K562 (cell line): Measurements from ENCODE around the gene PELI2. TPM values are rescaled to one million over a fixed set of nuclear protein-coding genes. Genes with fewer than 3 reads are reported as not detected.
"Not testable (repeated sequence)": the region's sequence is repeated elsewhere in the genome, so short reads cannot be mapped to it uniquely, and the experiment has no call there.

ENCODE experiments used
- ATAC-seq: fragments of 200-7000 bp; cut with Tn5 transposase; 3 replicates; pipeline ENCODE4 v1.9.1; 2020; ENCODE audit warnings: moderate library complexity
- BruUV-seq: library from RNA; stranded (reverse); fragments of 400-500 nt; replicated peaks from 2 replicates; lab custom pipeline; 2021; lab: Mats Ljungman, UMichigan
- CTCF ChIA-PET: fragments of 300-600 bp; formaldehyde crosslinking; extraction: SDS; loops from one replicate; lab custom pipeline; 2021; ENCODE audit warnings: low intra/inter-chr PET ratio; lab: Yijun Ruan, JAX
- POLR2A ChIA-PET: fragments of 300-600, 350-650 bp; sonication (Branson Sonifier 250); formaldehyde crosslinking; extraction: SDS; loops from one replicate; lab custom pipeline; 2021; ENCODE audit warnings: antibody characterized with exemption, inconsistent platforms; lab: Yijun Ruan, JAX
- DNase-seq, 4 experiments: peaks; one replicate each; pipeline versions ENCODE4 v3.0.0 to v3.0.0-alpha.2; 2011 to 2018; ENCODE audit warnings: low spot score in 3 of 4, mixed read lengths in 3 of 4; ENCODE audit errors: extremely low read depth in 1 of 4
- FAIRE-seq: peaks from 2 replicates; lab custom pipeline; 2011; peaks lifted over from hg19 to GRCh38; lab: Jason Lieb, UNC
- H2AFZ ChIP-seq: 2 replicates; pipeline ENCODE4 v1.6.0; 2011; ENCODE audit warnings: low read depth, low read length, control low read depth, inconsistent platforms
- H3K27ac ChIP-seq: fragments of 200-600 bp; 3 replicates; pipeline ENCODE4 v1.8.0; 2011; ENCODE audit warnings: low read depth, mild to moderate bottlenecking, control low read depth, inconsistent platforms, low read length, moderate library complexity, mixed read lengths; ENCODE audit errors: extremely low read depth
- H3K27me3 ChIP-seq, 2 experiments: fragments of 300-600 bp in 1 of 2; 2 replicates in 1 of 2; 3 replicates in 1 of 2; pipeline versions ENCODE4 v1.6.0 to v1.8.0; 2011; ENCODE audit warnings: inconsistent platforms in 2 of 2, low read length in 2 of 2, mild to moderate bottlenecking in 1 of 2, mixed read lengths in 1 of 2, moderate library complexity in 1 of 2; ENCODE audit not compliant: control insufficient read depth in 2 of 2, insufficient read depth in 2 of 2
- H3K36me3 ChIP-seq: fragments of 300-600 bp; 3 replicates; pipeline ENCODE4 v1.8.0; 2011; ENCODE audit warnings: mild to moderate bottlenecking, low read length, inconsistent platforms; ENCODE audit not compliant: control insufficient read depth, insufficient read depth
- H3K4me1 ChIP-seq, 2 experiments: fragments of 200-600 bp in 1 of 2; replicated peaks in 1 of 2; 2 replicates in 1 of 2; 3 replicates in 1 of 2; pipeline versions ENCODE4 v1.5.1 to v1.8.0; 2011; ENCODE audit warnings: inconsistent platforms in 2 of 2, low read length in 2 of 2, mild to moderate bottlenecking in 1 of 2, mixed read lengths in 1 of 2, moderate library complexity in 1 of 2; ENCODE audit not compliant: control insufficient read depth in 2 of 2, insufficient read depth in 2 of 2
- H3K4me2 ChIP-seq: 2 replicates; pipeline ENCODE4 v1.6.1; 2011; ENCODE audit warnings: low read length, control low read depth, inconsistent platforms, mixed read lengths; ENCODE audit not compliant: insufficient read depth
- H3K4me3 ChIP-seq: fragments of 200-600 bp; sonication (generic), shearing (Covaris generic); 2 replicates; pipeline ENCODE4 v1.5.1; 2016; ENCODE audit warnings: control low read depth, inconsistent platforms
- H3K79me2 ChIP-seq: fragments of 200-600 bp; 3 replicates; pipeline ENCODE4 v1.8.0; 2011; ENCODE audit warnings: low read length, inconsistent platforms; ENCODE audit not compliant: control insufficient read depth, insufficient read depth
- H3K9ac ChIP-seq, 2 experiments: 2 replicates each; pipeline versions ENCODE4 v1.6.0 to v1.6.1; 2011; ENCODE audit warnings: low read depth in 2 of 2, low read length in 2 of 2, control low read depth in 1 of 2, inconsistent platforms in 1 of 2, mild to moderate bottlenecking in 1 of 2, mixed read lengths in 1 of 2; ENCODE audit not compliant: insufficient read depth in 1 of 2
- H3K9me1 ChIP-seq: one replicate; pipeline ENCODE4 v1.6.0; 2011; ENCODE audit warnings: inconsistent platforms, mild to moderate bottlenecking, low read length, moderate library complexity; ENCODE audit not compliant: control insufficient read depth, insufficient read depth
- H3K9me3 ChIP-seq: replicated peaks from 2 replicates; pipeline ENCODE4 v1.5.1; 2011; ENCODE audit warnings: low read depth, low read length, inconsistent platforms; ENCODE audit not compliant: control insufficient read depth, insufficient read depth
- H4K20me1 ChIP-seq: replicated peaks from 2 replicates; pipeline ENCODE4 v1.6.1; 2011; ENCODE audit warnings: low read length, inconsistent platforms, mixed read lengths; ENCODE audit not compliant: control insufficient read depth, insufficient read depth
- CBX5 ChIP-seq: IDR thresholded peaks from 2 replicates; pipeline ENCODE4 v1.6.1; 2014; ENCODE audit warnings: low read depth, borderline replicate concordance
- E4F1 ChIP-seq: fragments of 250-450 bp; sonication (Bioruptor Pico); IDR thresholded peaks from 2 replicates; pipeline ENCODE4 v1.5.0; 2021; ENCODE audit warnings: mild to moderate bottlenecking, borderline replicate concordance
- FOSL1 ChIP-seq: fragments of 200-800 bp; sonication (Bioruptor generic); conservative IDR thresholded peaks from 2 replicates; pipeline ENCODE4 v1.6.1; 2016; ENCODE audit warnings: missing genetic modification characterization, missing compliant biosample characterization
- MBD2 ChIP-seq: sonication (generic); IDR thresholded peaks from 2 replicates; pipeline ENCODE4 v1.6.1; 2016; ENCODE audit warnings: low read depth, borderline replicate concordance
- MEF2D ChIP-seq: conservative IDR thresholded peaks from 2 replicates; pipeline ENCODE4 v1.6.1; 2016; ENCODE audit warnings: low read depth, missing genetic modification characterization, missing compliant biosample characterization
- MNT ChIP-seq, 2 experiments: fragments of 450-650 bp; conservative IDR thresholded peaks; 2 replicates each; pipeline ENCODE4 v1.6.1; 2017; ENCODE audit warnings: mild to moderate bottlenecking in 2 of 2, moderate library complexity in 2 of 2
- MYC ChIP-seq, 2 experiments: fragments of 250-450 bp in 1 of 2; sonication (Bioruptor Pico) in 1 of 2; IDR thresholded peaks; 2 replicates each; pipeline versions ENCODE4 v1.5.1 to v1.6.1; 2012 to 2021; ENCODE audit warnings: low read depth in 2 of 2, borderline replicate concordance in 1 of 2, improper control_type of control experiment in 1 of 2, low read length in 1 of 2, mild to moderate bottlenecking in 1 of 2, moderate library complexity in 1 of 2
- PURB ChIP-seq: sonication (generic); formaldehyde crosslinking; IDR thresholded peaks from 2 replicates; pipeline ENCODE4 v1.9.0; 2021; ENCODE audit warnings: low read depth, mild to moderate bottlenecking, missing genetic modification reagents
- ZNF212 ChIP-seq: fragments of 450-650 bp; formaldehyde crosslinking; IDR thresholded peaks from 2 replicates; pipeline ENCODE4 v1.4.0; 2020; ENCODE audit warnings: mild to moderate bottlenecking
- ZNF253 ChIP-seq: fragments of 250-450 bp; sonication (Bioruptor Pico); conservative IDR thresholded peaks from 2 replicates; pipeline ENCODE4 v1.6.1; 2021; ENCODE audit warnings: mild to moderate bottlenecking
- ZNF764 ChIP-seq: fragments of 250-450 bp; sonication (Bioruptor Pico); IDR thresholded peaks from 2 replicates; pipeline ENCODE4 v1.4.0; 2020; ENCODE audit warnings: low read depth, mild to moderate bottlenecking, moderate library complexity
- WGBS: fragments of 100-300 bp; shearing (Covaris generic); methylation state at CpG from one replicate; pipeline ENCODE4 v1.1.6; 2016; ENCODE audit warnings: low coverage, mixed read lengths; ENCODE audit not compliant: insufficient coverage; ENCODE audit errors: missing lambda C conversion rate; 5-methylcytosine and 5-hydroxymethylcytosine counted together
- in situ Hi-C: fragments of 300-500 bp; cut with MboI; formaldehyde crosslinking; loops from 4 replicates; pipeline ENCODE4 v1.15.0; 2018; ENCODE audit warnings: inconsistent platforms, mixed read lengths
- intact Hi-C: fragments of 100-400 bp; cut with micrococcal nuclease; formaldehyde crosslinking; loops from 2 replicates; pipeline ENCODE4 v1.14.2; 2022
- polyA plus RNA-seq, 8 experiments: library from polyadenylated mRNA; depleted of rRNA in 4 of 8; stranded (reverse) in 5 of 8; unstranded in 3 of 8; fragments of >200 nt; fragmentation: Nextera tagmentation in 2 of 8; fragmentation: Illumina TruSeq in 1 of 8; extraction: Ambion mirVana in 2 of 8; extraction: Trizol in 1 of 8; gene quantifications; 2 replicates each; pipeline versions ENCODE4 v1.2.1 to v1.2.3, GENCODE V29; 2011 to 2014; ENCODE audit warnings: inconsistent platforms in 1 of 8, missing spikeins in 1 of 8
- total RNA-seq, 7 experiments: library from RNA; depleted of rRNA in 6 of 7; stranded (reverse); fragments of >200 nt in 6 of 7; fragmentation: Illumina TruSeq in 2 of 7; extraction: Trizol in 2 of 7; gene quantifications; 2 replicates each; pipeline versions ENCODE4 v1.2.1 to v1.2.3, GENCODE V29; 2011 to 2021; ENCODE audit warnings: low replicate concordance in 1 of 7

PELI2 gene
- total and polyA plus RNA-seq, 9 of the 15 experiments (the other 6 are each of a cell fraction or from before 2014, with no cell fraction given): 0.20 to 1.5 (median 0.44) TPM

- intact Hi-C loops, H3K27ac ChIP-seq, H3K9ac ChIP-seq, H3K9me1 ChIP-seq, FAIRE-seq, H2AFZ ChIP-seq, H3K9me3 ChIP-seq, BruUV-seq, DNase-seq, in situ Hi-C loops, H3K4me2 ChIP-seq, H4K20me1 ChIP-seq, POLR2A ChIA-PET, H3K79me2 ChIP-seq, H3K27me3 ChIP-seq, H3K36me3 ChIP-seq, H3K4me1 ChIP-seq, ATAC-seq, H3K4me3 ChIP-seq: not testable (repeated sequence)
- WGBS: no CpG with 5 or more reads among the region's 7 CpGs
- CTCF ChIA-PET: interaction anchor here (0.7 kb wide), 1 partner anchor 154 kb away, joined by 3 read pairs; no protein-coding TSS in a partner anchor
These were observed 48.4 kb downstream of the PELI2 start for GRCh38 chr14:56166579-56166978.

DNA sequence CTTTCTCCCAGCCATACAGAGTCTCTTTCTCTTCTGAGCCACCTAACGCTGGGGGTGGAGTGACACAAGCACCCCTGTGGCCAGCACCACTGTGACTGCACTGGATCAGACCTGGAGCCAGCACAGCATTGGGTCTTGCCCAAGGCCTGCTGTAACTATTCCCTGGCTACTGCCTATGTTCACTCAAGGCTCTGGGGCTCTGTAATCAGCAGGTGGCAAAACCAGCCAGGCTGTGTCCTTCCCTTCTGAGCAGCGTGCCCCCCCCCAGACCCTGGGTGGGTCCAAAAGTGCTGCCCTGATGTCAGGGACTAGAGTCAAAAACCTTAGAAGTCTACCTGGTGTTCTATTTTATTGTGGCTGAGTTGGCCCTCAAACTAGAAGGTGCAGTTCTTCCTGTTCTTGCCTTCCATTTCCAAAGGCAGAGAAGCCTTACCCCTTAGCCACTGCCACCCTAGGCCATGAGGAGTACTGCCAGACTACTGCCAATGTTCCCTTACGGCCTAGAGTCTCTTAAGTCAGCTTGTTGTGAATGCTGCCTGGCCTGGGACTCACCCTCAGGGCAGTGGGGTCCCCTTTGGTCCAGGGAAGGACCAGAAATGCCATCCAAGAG is 49.9 kb downstream of the PELI2 start:
- H2AFZ ChIP-seq: no peak overlapping the region
- DNase-seq (no peak), ATAC-seq (no peak), FAIRE-seq (no peak)
- peaks cover 0 to 12% of the 10 kb centered on the region in 2 experiments; a peak in 3 of 5 replicates for H3K4me1 ChIP-seq
- no peaks in the 10 kb centered on the region for H3K9me1 ChIP-seq
- H3K27me3 ChIP-seq: no peaks in the 10 kb centered on the region
- POLR2A ChIA-PET: no interaction called here
- no peak overlapping the region for H3K27ac ChIP-seq
- H3K9ac ChIP-seq: no peak overlapping the region
- intact Hi-C loops (no loop called here), in situ Hi-C loops (no loop called here)
- no peaks in the 10 kb centered on the region; the same call in 1 of the 2 replicates for H3K9me3 ChIP-seq
- no TSS peak for BruUV-seq
- H3K79me2 ChIP-seq: no peaks in the 10 kb centered on the region
- H3K4me3 ChIP-seq: no peak overlapping the region
- H3K4me2 ChIP-seq: no peak overlapping the region
- WGBS: 6% methylated on average over 2 of the region's 3 CpGs
- H4K20me1 ChIP-seq: no peaks in the 10 kb centered on the region
- no peaks in the 10 kb centered on the region for H3K36me3 ChIP-seq
- CTCF ChIA-PET: no interaction called here
- no peak for TF ChIP-seq CBX5
- TF ChIP-seq ZNF253: no peak
- TF ChIP-seq ZNF212 (CRISPR knock-in tag): no peak
- TF ChIP-seq FOSL1 (tag): no peak
- TF ChIP-seq E4F1 (CRISPR knock-in tag): no peak
- TF ChIP-seq MNT (conservative IDR thresholded peaks at IDR 0.05): no peak
- no peak for TF ChIP-seq ZNF764 (CRISPR knock-in tag)
- no peak for TF ChIP-seq MEF2D (tag)
- no peak for TF ChIP-seq PURB (CRISPR knock-in tag)
- no peak for TF ChIP-seq MYC (IDR thresholded peaks at IDR 0.05; ENCODE audit: low read depth, low read length)
- TF ChIP-seq MYC (CRISPR knock-in tag; IDR thresholded peaks at IDR 0.05; ENCODE audit: borderline replicate concordance, low read depth): no peak
- TF ChIP-seq MBD2: no peak
